H9 (cell line): ENCODE results near the gene BCLAF1. TPM values are rescaled to one million over a fixed set of nuclear protein-coding genes. Genes with fewer than 3 reads are reported as not detected.

Source experiments
- DNase-seq: peaks from one replicate; pipeline ENCODE4 v3.0.0-alpha.2; 2017
- H2AFZ ChIP-seq: one replicate; pipeline ENCODE4 v1.6.1; 2013; ENCODE audit warnings: mild to moderate bottlenecking, low read length, control low read depth, moderate library complexity
- H2AK5ac ChIP-seq: 2 replicates; pipeline ENCODE4 v1.6.1; 2013; ENCODE audit warnings: low read length, control low read depth, mixed read lengths; ENCODE audit not compliant: insufficient read length
- H2BK120ac ChIP-seq: one replicate; pipeline ENCODE4 v1.6.1; 2013; ENCODE audit warnings: low read depth, mild to moderate bottlenecking, low read length, control low read depth, inconsistent platforms; ENCODE audit not compliant: poor library complexity, severe bottlenecking
- H2BK12ac ChIP-seq: 2 replicates; pipeline ENCODE4 v1.6.1; 2013; ENCODE audit warnings: low read length, control low read depth, mixed read lengths, low read depth; ENCODE audit not compliant: insufficient read length
- H2BK15ac ChIP-seq: 2 replicates; pipeline ENCODE4 v1.6.1; 2013; ENCODE audit warnings: low read depth, low read length, control low read depth
- H2BK20ac ChIP-seq: one replicate; pipeline ENCODE4 v1.6.1; 2013; ENCODE audit warnings: low read depth, mild to moderate bottlenecking, low read length, control low read depth, inconsistent platforms; ENCODE audit not compliant: poor library complexity, severe bottlenecking
- H2BK5ac ChIP-seq: 2 replicates; pipeline ENCODE4 v1.6.1; 2013; ENCODE audit warnings: low read length, control low read depth, mixed read lengths; ENCODE audit not compliant: insufficient read length
- H3K14ac ChIP-seq: 2 replicates; pipeline ENCODE4 v1.6.1; 2013; ENCODE audit warnings: low read length, control low read depth; ENCODE audit not compliant: insufficient read depth
- H3K18ac ChIP-seq: 2 replicates; pipeline ENCODE4 v1.6.1; 2013; ENCODE audit warnings: low read depth, mild to moderate bottlenecking, mixed read lengths, low read length, control low read depth; ENCODE audit not compliant: insufficient read length
- H3K23ac ChIP-seq: 2 replicates; pipeline ENCODE4 v1.6.1; 2013; ENCODE audit warnings: low read length, control low read depth, mixed read lengths, low read depth; ENCODE audit not compliant: insufficient read length
- H3K23me2 ChIP-seq: 2 replicates; pipeline ENCODE4 v1.6.1; 2013; ENCODE audit warnings: low read depth, mild to moderate bottlenecking, mixed read lengths, low read length, control low read depth; ENCODE audit not compliant: insufficient read length, poor library complexity, severe bottlenecking
- H3K27ac ChIP-seq: 2 replicates; pipeline ENCODE4 v1.5.1; 2013; ENCODE audit warnings: low read length, control low read depth, mixed read lengths, low read depth; ENCODE audit not compliant: insufficient read length
- H3K27me3 ChIP-seq: 2 replicates; pipeline ENCODE4 v1.6.1; 2013; ENCODE audit warnings: low read length, control low read depth, inconsistent platforms; ENCODE audit not compliant: insufficient read depth
- H3K4ac ChIP-seq: 2 replicates; pipeline ENCODE4 v1.6.1; 2013; ENCODE audit warnings: low read depth, mild to moderate bottlenecking, control low read depth, inconsistent platforms, low read length, moderate library complexity
- H3K4me1 ChIP-seq: 2 replicates; pipeline ENCODE4 v1.6.1; 2013; ENCODE audit warnings: low read length, control low read depth, inconsistent platforms; ENCODE audit not compliant: insufficient read depth
- H3K4me2 ChIP-seq: 2 replicates; pipeline ENCODE4 v1.6.1; 2013; ENCODE audit warnings: low read length, control low read depth, mixed read lengths; ENCODE audit not compliant: insufficient read length, insufficient read depth
- H3K56ac ChIP-seq: 2 replicates; pipeline ENCODE4 v1.6.1; 2013; ENCODE audit warnings: low read depth, mild to moderate bottlenecking, mixed read lengths, low read length, control low read depth; ENCODE audit not compliant: insufficient read length
- H3K79me1 ChIP-seq: 2 replicates; pipeline ENCODE4 v1.6.1; 2013; ENCODE audit warnings: low read depth, mild to moderate bottlenecking, moderate library complexity, low read length, control low read depth, inconsistent platforms; ENCODE audit not compliant: insufficient read depth, poor library complexity, severe bottlenecking
- H3K79me2 ChIP-seq: 2 replicates; pipeline ENCODE4 v1.6.1; 2013; ENCODE audit warnings: low read length, control low read depth, inconsistent platforms; ENCODE audit not compliant: insufficient read depth
- H3K9ac ChIP-seq: 2 replicates; pipeline ENCODE4 v1.6.1; 2013; ENCODE audit warnings: low read length, control low read depth, mixed read lengths; ENCODE audit not compliant: insufficient read length; ENCODE audit errors: extremely low read depth
- H3K9me3 ChIP-seq: one replicate; pipeline ENCODE4 v1.6.1; 2013; ENCODE audit warnings: low read depth, low read length, inconsistent platforms; ENCODE audit not compliant: control insufficient read depth
- H3T11ph ChIP-seq: one replicate; pipeline ENCODE4 v1.6.1; 2013; ENCODE audit warnings: mild to moderate bottlenecking, low read length, control low read depth, inconsistent platforms
- H4K20me1 ChIP-seq: one replicate; pipeline ENCODE4 v1.6.1; 2013; ENCODE audit not compliant: control insufficient read depth, insufficient read length, insufficient read depth
- H4K5ac ChIP-seq: 2 replicates; pipeline ENCODE4 v1.6.1; 2013; ENCODE audit warnings: low read depth, mild to moderate bottlenecking, mixed read lengths, low read length, control low read depth; ENCODE audit not compliant: insufficient read length
- H4K8ac ChIP-seq: replicated peaks from 2 replicates; pipeline ENCODE4 v1.6.1; 2013; ENCODE audit warnings: low read length, control low read depth, mixed read lengths, low read depth; ENCODE audit not compliant: insufficient read length
- H4K91ac ChIP-seq: 2 replicates; pipeline ENCODE4 v1.6.1; 2013; ENCODE audit warnings: low read depth, mild to moderate bottlenecking, moderate library complexity, mixed read lengths, low read length, control low read depth; ENCODE audit not compliant: insufficient read length
- H3K27ac Mint-ChIP-seq, 3 experiments: 2 replicates in 2 of 3; 3 replicates in 1 of 3; pipeline ENCODE4 v1.8.0; 2020 to 2021; ENCODE audit warnings: mixed read lengths in 3 of 3, mild to moderate bottlenecking in 1 of 3, moderate library complexity in 1 of 3
- H3K27me3 Mint-ChIP-seq: 2 replicates; pipeline ENCODE4 v1.8.0; 2021; ENCODE audit warnings: low read depth, mild to moderate bottlenecking, moderate library complexity, mixed read lengths
- H3K36me3 Mint-ChIP-seq, 3 experiments: 2 replicates in 2 of 3; 3 replicates in 1 of 3; pipeline ENCODE4 v1.8.0; 2020 to 2021; ENCODE audit warnings: low read depth in 3 of 3, mixed read lengths in 3 of 3; ENCODE audit not compliant: insufficient read depth in 1 of 3
- H3K4me1 Mint-ChIP-seq, 2 experiments: 2 replicates each; pipeline ENCODE4 v1.8.0; 2020; ENCODE audit warnings: mixed read lengths in 2 of 2
- H3K4me3 Mint-ChIP-seq, 2 experiments: 2 replicates in 1 of 2; 3 replicates in 1 of 2; pipeline ENCODE4 v1.8.0; 2020 to 2021; ENCODE audit warnings: mild to moderate bottlenecking in 2 of 2, mixed read lengths in 2 of 2, moderate library complexity in 1 of 2
- H3K9me3 Mint-ChIP-seq, 2 experiments: 2 replicates in 1 of 2; 3 replicates in 1 of 2; pipeline ENCODE4 v1.8.0; 2020; ENCODE audit warnings: mild to moderate bottlenecking in 2 of 2, mixed read lengths in 2 of 2, moderate library complexity in 1 of 2
- WGBS: extraction: QIAGEN DNeasy Blood & Tissue Kit; methylation state at CpG from one replicate; pipeline ENCODE4 v1.1.7; 2013; ENCODE audit warnings: missing lambda C conversion rate, low lambda C conversion rate, mixed read lengths; ENCODE audit not compliant: insufficient read length; ENCODE audit errors: extremely low coverage; 5-methylcytosine and 5-hydroxymethylcytosine counted together
- total RNA-seq: library from RNA; stranded (reverse); gene quantifications from 2 replicates; pipeline ENCODE4 v1.2.1, GENCODE V29; 2021
- TF ChIP-seq, protein P1 (sequence below): fragments of 200-600 bp; sonication (generic); conservative IDR thresholded peaks from 3 replicates; pipeline ENCODE4 v1.8.0; 2021; ENCODE audit warnings: antibody characterized with exemption, mild to moderate bottlenecking

BCLAF1 gene
- total RNA-seq, 1 experiment from 2014 or later, result 257 TPM

DNA sequence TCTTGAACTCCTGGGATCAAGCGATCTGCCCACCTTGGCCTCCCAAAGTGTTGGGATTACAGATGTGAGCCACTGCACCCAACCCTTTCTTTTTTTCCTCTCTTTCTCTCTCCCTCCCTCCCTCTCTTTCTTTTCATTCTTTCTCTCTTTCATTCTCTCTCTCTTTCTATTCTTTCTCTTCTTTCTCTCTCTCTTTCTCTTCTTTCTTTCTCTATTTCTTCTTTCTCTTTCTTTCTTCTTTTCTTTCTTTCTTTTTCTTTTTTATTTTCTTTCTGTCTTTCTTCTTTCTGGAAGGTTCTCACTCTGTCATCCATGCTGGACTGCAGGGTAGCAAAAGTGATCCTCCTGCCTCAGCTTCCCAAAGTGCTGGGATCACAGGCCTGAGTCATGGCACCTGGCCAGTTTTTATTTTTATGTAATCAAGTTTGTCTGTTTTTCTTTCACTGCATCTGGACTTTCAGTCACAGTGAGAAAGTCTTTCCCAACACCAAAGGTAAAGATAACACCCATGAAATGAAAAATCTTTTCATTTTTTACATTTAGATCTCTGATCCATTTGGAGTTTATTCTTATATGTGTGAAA is 20.2 kb upstream of the BCLAF1 start:
- no peak for DNase-seq
- Histone ChIP-seq H4K8ac (no peak overlapping the region), H3K4me2 (no peak overlapping the region), H3K27ac (no peak overlapping the region), H2BK20ac (no peak overlapping the region), H3K56ac (no peak overlapping the region), H3K4ac (no peak overlapping the region), H3T11ph (no peak overlapping the region), H4K5ac (no peak overlapping the region), H2AK5ac (no peak overlapping the region), H2BK120ac (no peak overlapping the region), H3K79me1 (no peaks in the 10 kb centered on the region), H3K23me2 (no peaks in the 10 kb centered on the region), H4K91ac (no peak overlapping the region), H3K14ac (no peak overlapping the region), H3K23ac (no peak overlapping the region), H2AFZ (no peak overlapping the region), H3K27me3 (no peaks in the 10 kb centered on the region), H3K4me1 (no peaks in the 10 kb centered on the region), H2BK12ac (no peak overlapping the region), H2BK5ac (no peak overlapping the region), H3K18ac (no peak overlapping the region), H4K20me1 (no peaks in the 10 kb centered on the region), H3K9ac (no peak overlapping the region), H2BK15ac (no peak overlapping the region), H3K9me3 (no peaks in the 10 kb centered on the region), H3K79me2 (no peaks in the 10 kb centered on the region)
- Mint-ChIP-seq H3K9me3 (no peaks in the 10 kb centered on the region; a peak in 1 of 5 replicates), H3K27ac (no peak overlapping the region), H3K27me3 (no peaks in the 10 kb centered on the region; the same call in 1 of the 2 replicates), H3K4me1 (peaks cover 0 to 4% of the 10 kb centered on the region in 2 experiments; a peak in 3 of 4 replicates), H3K4me3 (no peak overlapping the region), H3K36me3 (no peaks in the 10 kb centered on the region)
- TF ChIP-seq, protein P1, sequence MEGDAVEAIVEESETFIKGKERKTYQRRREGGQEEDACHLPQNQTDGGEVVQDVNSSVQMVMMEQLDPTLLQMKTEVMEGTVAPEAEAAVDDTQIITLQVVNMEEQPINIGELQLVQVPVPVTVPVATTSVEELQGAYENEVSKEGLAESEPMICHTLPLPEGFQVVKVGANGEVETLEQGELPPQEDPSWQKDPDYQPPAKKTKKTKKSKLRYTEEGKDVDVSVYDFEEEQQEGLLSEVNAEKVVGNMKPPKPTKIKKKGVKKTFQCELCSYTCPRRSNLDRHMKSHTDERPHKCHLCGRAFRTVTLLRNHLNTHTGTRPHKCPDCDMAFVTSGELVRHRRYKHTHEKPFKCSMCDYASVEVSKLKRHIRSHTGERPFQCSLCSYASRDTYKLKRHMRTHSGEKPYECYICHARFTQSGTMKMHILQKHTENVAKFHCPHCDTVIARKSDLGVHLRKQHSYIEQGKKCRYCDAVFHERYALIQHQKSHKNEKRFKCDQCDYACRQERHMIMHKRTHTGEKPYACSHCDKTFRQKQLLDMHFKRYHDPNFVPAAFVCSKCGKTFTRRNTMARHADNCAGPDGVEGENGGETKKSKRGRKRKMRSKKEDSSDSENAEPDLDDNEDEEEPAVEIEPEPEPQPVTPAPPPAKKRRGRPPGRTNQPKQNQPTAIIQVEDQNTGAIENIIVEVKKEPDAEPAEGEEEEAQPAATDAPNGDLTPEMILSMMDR, result no peak
- WGBS, result no CpG with 5 or more reads among the region's 1 CpG
